Ascending aorta (tissue), 2 donors: ENCODE measurements around the gene CDH13. TPM values are rescaled to one million over a fixed set of nuclear protein-coding genes. Genes with fewer than 3 reads are reported as not detected.
A peak's percentile ranks its signal among the peaks of the same experiment; 100 is the strongest.

ENCODE experiments used
- DNase-seq, 2 donors: peaks; one replicate each; pipeline ENCODE4 v3.0.0-alpha.2; 2019; ENCODE audit warnings: low spot score in 2 of 2
- H3K27ac ChIP-seq, 2 donors: fragments of 200-600 bp; sonication (generic); one replicate each; pipeline ENCODE4 v1.5.1; 2016 to 2017; ENCODE audit warnings: mild to moderate bottlenecking in 1 of 2
- H3K27me3 ChIP-seq: fragments of 200-600 bp; sonication (generic); one replicate; pipeline ENCODE4 v1.5.1; 2017
- H3K36me3 ChIP-seq, 2 donors: fragments of 200-600 bp; sonication (generic); one replicate each; pipeline ENCODE4 v1.5.1; 2016
- H3K4me1 ChIP-seq, 2 donors: fragments of 200-600 bp; sonication (generic); one replicate each; pipeline ENCODE4 v1.5.1; 2016 to 2017; ENCODE audit warnings: mild to moderate bottlenecking in 1 of 2
- H3K4me3 ChIP-seq, 2 donors: fragments of 200-600 bp; sonication (generic); one replicate each; pipeline ENCODE4 v1.5.1; 2016 to 2017; ENCODE audit warnings: mild to moderate bottlenecking in 1 of 2
- H3K9me3 ChIP-seq, 2 donors: fragments of 200-600 bp; sonication (generic); one replicate each; pipeline ENCODE4 v1.5.1; 2016
- CTCF ChIP-seq, 3 experiments: fragments of 200-600 bp in 2 of 3; fragments of 450-650 bp in 1 of 3; sonication (generic) in 2 of 3; IDR thresholded peaks; one replicate each; pipeline ENCODE4 v1.5.1; 2016 to 2019; ENCODE audit warnings: antibody characterized with exemption in 3 of 3, mild to moderate bottlenecking in 1 of 3, moderate library complexity in 1 of 3
- intact Hi-C: fragments of 100-400 bp; cut with DNase I; formaldehyde crosslinking; loops from one replicate; pipeline ENCODE4 v1.15.1; 2023
- total RNA-seq: library from RNA; depleted of rRNA; stranded (reverse); fragments of >200 nt; gene quantifications from one replicate; pipeline ENCODE4 v1.1.0, GENCODE V29; 2016

The CDH13 gene
- total RNA-seq, 1 donor from 2014 or later: 160 TPM

GRCh38 chr16:83159049-83159448, 532.3 kb downstream of the CDH13 start:
- TF ChIP-seq CTCF (IDR thresholded peaks at IDR 0.05): no peak
- Histone ChIP-seq H3K4me1 (peaks cover 0 to 6% of the 10 kb centered on the region in 2 donors), H3K27ac (peak overlapping the region in 1 of 2 donors; percentile 44), H3K9me3 (no peaks in the 10 kb centered on the region), H3K36me3 (no peaks in the 10 kb centered on the region), H3K4me3 (no peak overlapping the region), H3K27me3 (no peaks in the 10 kb centered on the region)
- intact Hi-C loops: no loop called here
- no peak for DNase-seq

GRCh38 chr16:83160287-83161020, 533.7 kb downstream of the CDH13 start:
- no peaks in the 10 kb centered on the region for H3K36me3 ChIP-seq
- DNase-seq: no peak
- no peak for TF ChIP-seq CTCF (IDR thresholded peaks at IDR 0.05)
- H3K27ac ChIP-seq: no peak overlapping the region
- no peaks in the 10 kb centered on the region for H3K27me3 ChIP-seq
- no peaks in the 10 kb centered on the region for H3K9me3 ChIP-seq
- intact Hi-C loops: no loop called here
- no peak overlapping the region for H3K4me3 ChIP-seq
- peaks cover 0 to 6% of the 10 kb centered on the region in 2 donors for H3K4me1 ChIP-seq

GRCh38 chr16:83162791-83163190, 536.0 kb downstream of the CDH13 start:
- no peak for DNase-seq
- Histone ChIP-seq H3K9me3 (no peaks in the 10 kb centered on the region), H3K4me1 (peaks cover 0 to 6% of the 10 kb centered on the region in 2 donors), H3K27me3 (no peaks in the 10 kb centered on the region), H3K27ac (no peak overlapping the region), H3K4me3 (no peak overlapping the region), H3K36me3 (no peaks in the 10 kb centered on the region)
- intact Hi-C loops: no loop called here
- no peak for TF ChIP-seq CTCF (IDR thresholded peaks at IDR 0.05)

GRCh38 chr16:83164816-83165215, 538.0 kb downstream of the CDH13 start:
- Histone ChIP-seq H3K36me3 (no peaks in the 10 kb centered on the region), H3K4me1 (no peaks in the 10 kb centered on the region), H3K4me3 (no peak overlapping the region), H3K27ac (no peak overlapping the region), H3K9me3 (no peaks in the 10 kb centered on the region), H3K27me3 (no peaks in the 10 kb centered on the region)
- no peak for DNase-seq
- intact Hi-C loops: no loop called here
- TF ChIP-seq CTCF (IDR thresholded peaks at IDR 0.05): no peak

- intact Hi-C loops: no loop called here
- H3K36me3 ChIP-seq: no peaks in the 10 kb centered on the region
- H3K4me3 ChIP-seq: no peak overlapping the region
- H3K9me3 ChIP-seq: no peaks in the 10 kb centered on the region
- no peaks in the 10 kb centered on the region for H3K27me3 ChIP-seq
- H3K4me1 ChIP-seq: no peaks in the 10 kb centered on the region
- H3K27ac ChIP-seq: no peak overlapping the region
- no peak for TF ChIP-seq CTCF (IDR thresholded peaks at IDR 0.05)
- DNase-seq: no peak
These were observed 544.6 kb downstream of the CDH13 start for GRCh38 chr16:83171396-83171795.
